CD8-positive, alpha-beta memory T cell (primary cell): ENCODE measurements around the gene AMN1. TPM values are rescaled to one million over a fixed set of nuclear protein-coding genes. Genes with fewer than 3 reads are reported as not detected.
A peak's percentile ranks its signal among the peaks of the same experiment; 100 is the strongest.
"Not testable (repeated sequence)": the region's sequence is repeated elsewhere in the genome, so short reads cannot be mapped to it uniquely, and the experiment has no call there.

Source experiments
- CTCF ChIA-PET: fragments of 350-600 bp; sonication (Branson Sonifier 250); formaldehyde crosslinking; loops from one replicate; lab custom pipeline; 2021; ENCODE audit warnings: antibody characterized with exemption; lab: Charles Lee
- POLR2A ChIA-PET: fragments of 350-600 bp; sonication (Branson Sonifier 250); formaldehyde crosslinking; loops from one replicate; lab custom pipeline; 2021; ENCODE audit warnings: antibody characterized with exemption; lab: Charles Lee
- DNase-seq, 5 donors: peaks; one replicate each; pipeline versions ENCODE4 v3.0.0 to v3.0.0-alpha.2; 2020 to 2022; ENCODE audit warnings: mixed read lengths in 1 of 5
- H3K27ac ChIP-seq: one replicate; pipeline ENCODE4 v1.7.0; 2013; ENCODE audit warnings: low read depth, mild to moderate bottlenecking, low read length, moderate library complexity
- H3K27me3 ChIP-seq: 2 replicates; pipeline ENCODE4 v1.7.0; 2013; ENCODE audit warnings: low read length, mild to moderate bottlenecking; ENCODE audit not compliant: insufficient read depth, poor library complexity, severe bottlenecking
- H3K36me3 ChIP-seq: 2 replicates; pipeline ENCODE4 v1.7.0; 2013; ENCODE audit warnings: mild to moderate bottlenecking, low read length, moderate library complexity; ENCODE audit not compliant: insufficient read depth
- H3K4me1 ChIP-seq: 2 replicates; pipeline ENCODE4 v1.7.0; 2013; ENCODE audit warnings: mild to moderate bottlenecking, low read length, moderate library complexity; ENCODE audit not compliant: insufficient read depth
- H3K4me3 ChIP-seq: 2 replicates; pipeline ENCODE4 v1.7.0; 2013; ENCODE audit warnings: mild to moderate bottlenecking, low read length
- H3K9me3 ChIP-seq: 2 replicates; pipeline ENCODE4 v1.7.0; 2013; ENCODE audit warnings: mild to moderate bottlenecking, low read length
- H3K27ac Mint-ChIP-seq, 8 donors: one replicate each; pipeline ENCODE4 v1.8.0; 2020 to 2021; ENCODE audit warnings: mixed read lengths in 8 of 8, mild to moderate bottlenecking in 6 of 8, inconsistent platforms in 3 of 8, moderate library complexity in 3 of 8
- H3K27me3 Mint-ChIP-seq, 2 donors: one replicate each; pipeline ENCODE4 v1.8.0; 2020 to 2021; ENCODE audit warnings: mixed read lengths in 2 of 2, mild to moderate bottlenecking in 1 of 2, moderate library complexity in 1 of 2
- H3K36me3 Mint-ChIP-seq, 3 donors: one replicate each; pipeline ENCODE4 v1.8.0; 2020 to 2021; ENCODE audit warnings: mixed read lengths in 3 of 3, inconsistent platforms in 1 of 3, mild to moderate bottlenecking in 1 of 3
- H3K4me1 Mint-ChIP-seq, 3 donors: one replicate each; pipeline ENCODE4 v1.8.0; 2020 to 2021; ENCODE audit warnings: mixed read lengths in 3 of 3, inconsistent platforms in 1 of 3, mild to moderate bottlenecking in 1 of 3
- H3K4me3 Mint-ChIP-seq, 7 donors: one replicate each; pipeline ENCODE4 v1.8.0; 2020 to 2021; ENCODE audit warnings: mixed read lengths in 7 of 7, mild to moderate bottlenecking in 6 of 7, moderate library complexity in 4 of 7, inconsistent platforms in 2 of 7
- H3K9me3 Mint-ChIP-seq, 5 donors: one replicate each; pipeline ENCODE4 v1.8.0; 2020 to 2022; ENCODE audit warnings: mixed read lengths in 5 of 5, mild to moderate bottlenecking in 3 of 5, moderate library complexity in 2 of 5, inconsistent platforms in 1 of 5
- polyA plus RNA-seq: library from polyadenylated mRNA; unstranded; fragments of 300-500 nt; fragmentation: Illumina TruSeq; gene quantifications from one replicate; pipeline ENCODE4 v1.2.3, GENCODE V29; 2021
- total RNA-seq, 2 experiments: library from RNA; stranded (reverse); gene quantifications; one replicate each; pipeline ENCODE4 v1.2.3, GENCODE V29; 2021

Gene AMN1
- total and polyA plus RNA-seq, 3 experiments from 2014 or later, result 2.6 to 10.9 (median 3.8) TPM

GRCh38 chr12:31733549-31734432 lies 5.0 kb upstream of the AMN1 start:
- Histone ChIP-seq H3K4me1 (peaks cover 34% of the 10 kb centered on the region), H3K27ac (peak overlapping the region; percentile 21)
- H3K27me3 ChIP-seq, H3K9me3 ChIP-seq, H3K36me3 ChIP-seq, H3K27me3 Mint-ChIP-seq, H3K4me3 ChIP-seq: not testable (repeated sequence)
- peaks cover 0 to 19% (median 11%) of the 10 kb centered on the region in 3 donors for H3K36me3 Mint-ChIP-seq
- H3K27ac Mint-ChIP-seq, result peak overlapping the region in 5 of 8 donors; percentile 3 to 74 (median 43)
- H3K4me3 Mint-ChIP-seq, result peak overlapping the region; percentile 3 to 74 (median 49)
- ChIA-PET CTCF (interaction anchor here (1.3 to 2.2 kb wide), 2 partner anchors 81 to 226 kb away, joined by 4 to 5 read pairs; partner anchors contain the start of gene RESF1), POLR2A (interaction anchor here (0.6 to 1.9 kb wide), 4 partner anchors 157 to 226 kb away, joined by 4 read pairs; no protein-coding TSS in a partner anchor)
- H3K9me3 Mint-ChIP-seq, result peaks cover 6 to 15% (median 10%) of the 10 kb centered on the region in 5 donors
- peak in 1 of 5 donors; percentile 16 for DNase-seq
- H3K4me1 Mint-ChIP-seq, result peaks cover 45 to 71% (median 61%) of the 10 kb centered on the region in 3 donors

DNA sequence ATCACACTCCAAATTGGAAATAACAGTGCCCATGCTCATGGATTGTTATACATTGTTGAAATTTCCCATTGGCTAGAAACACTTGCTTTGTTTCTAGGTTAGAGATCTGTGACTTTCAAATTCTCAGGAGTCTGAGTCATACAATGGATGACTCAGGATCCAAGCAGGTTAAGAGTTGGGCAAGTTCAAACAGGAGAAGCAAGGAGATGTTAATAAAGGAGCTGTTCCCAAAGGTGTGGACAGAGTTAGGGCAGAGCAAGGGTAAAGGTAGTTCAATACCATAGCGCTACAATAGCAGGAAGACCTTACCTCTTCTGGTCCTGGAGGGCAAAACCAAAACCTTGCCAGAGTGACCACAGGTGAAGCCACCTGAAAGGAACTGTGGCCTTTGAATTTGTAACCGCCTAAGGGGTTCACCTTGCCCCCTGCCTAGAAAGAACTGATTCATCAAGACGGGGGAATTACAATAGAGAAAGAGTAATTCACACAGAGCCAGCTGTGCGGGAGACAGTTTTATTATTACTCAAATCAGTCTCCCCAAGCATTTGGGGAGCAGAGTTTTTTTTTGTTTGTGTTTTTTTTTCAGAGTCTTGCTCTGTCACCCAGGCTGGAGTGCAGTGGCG lies 4.2 kb upstream of the AMN1 start:
- POLR2A ChIA-PET, result interaction anchor here (1.5 to 2.0 kb wide), 3 partner anchors 157 to 234 kb away, joined by 3 to 6 read pairs (median 4); no protein-coding TSS in a partner anchor

GRCh38 chr12:31731203-31731602 lies 2.4 kb upstream of the AMN1 start:
- Mint-ChIP-seq H3K27ac (peak overlapping the region in 1 of 8 donors; percentile 48), H3K9me3 (peaks cover 6 to 15% (median 10%) of the 10 kb centered on the region in 5 donors), H3K36me3 (peaks cover 6 to 16% (median 14%) of the 10 kb centered on the region in 3 donors), H3K4me3 (peak overlapping the region in 1 of 7 donors; percentile 36), H3K4me1 (peaks cover 58 to 69% (median 67%) of the 10 kb centered on the region in 3 donors)
- H3K27me3 Mint-ChIP-seq, H3K4me3 ChIP-seq, H3K36me3 ChIP-seq, H3K27me3 ChIP-seq, H3K27ac ChIP-seq, DNase-seq, H3K9me3 ChIP-seq: not testable (repeated sequence)
- POLR2A ChIA-PET, result interaction anchor here (0.6 to 2.0 kb wide), 3 partner anchors 165 to 434 kb away, joined by 3 to 6 read pairs (median 4); partner anchors contain the start of gene RESF1
- CTCF ChIA-PET, result interaction anchor here (1.1 to 1.6 kb wide), 3 partner anchors 9 to 228 kb away, joined by 3 to 4 read pairs (median 3); partner anchors contain the start of gene RESF1
- peaks cover 33% of the 10 kb centered on the region for H3K4me1 ChIP-seq

More for the DNA sequence above, 4.2 kb upstream of the AMN1 start:
- H3K9me3 ChIP-seq, result no peaks in the 10 kb centered on the region
- Mint-ChIP-seq H3K27me3 (no peaks in the 10 kb centered on the region), H3K4me3 (peak overlapping the region in 5 of 7 donors; percentile 5 to 83 (median 49)), H3K9me3 (peaks cover 6 to 15% (median 10%) of the 10 kb centered on the region in 5 donors), H3K4me1 (peaks cover 48 to 71% (median 63%) of the 10 kb centered on the region in 3 donors), H3K27ac (peak overlapping the region in 5 of 8 donors; percentile 0 to 74 (median 22)), H3K36me3 (peaks cover 0 to 15% (median 14%) of the 10 kb centered on the region in 3 donors)
- peak overlapping the region; percentile 18 for H3K27ac ChIP-seq
- peaks cover 39% of the 10 kb centered on the region for H3K4me1 ChIP-seq
- no peaks in the 10 kb centered on the region for H3K36me3 ChIP-seq
- no peak for DNase-seq
- no peak overlapping the region for H3K4me3 ChIP-seq
- no peaks in the 10 kb centered on the region for H3K27me3 ChIP-seq
- CTCF ChIA-PET, result interaction anchor here (0.8 to 2.2 kb wide), 3 partner anchors 10 to 227 kb away, joined by 3 to 5 read pairs (median 3); partner anchors contain the start of gene RESF1

DNA sequence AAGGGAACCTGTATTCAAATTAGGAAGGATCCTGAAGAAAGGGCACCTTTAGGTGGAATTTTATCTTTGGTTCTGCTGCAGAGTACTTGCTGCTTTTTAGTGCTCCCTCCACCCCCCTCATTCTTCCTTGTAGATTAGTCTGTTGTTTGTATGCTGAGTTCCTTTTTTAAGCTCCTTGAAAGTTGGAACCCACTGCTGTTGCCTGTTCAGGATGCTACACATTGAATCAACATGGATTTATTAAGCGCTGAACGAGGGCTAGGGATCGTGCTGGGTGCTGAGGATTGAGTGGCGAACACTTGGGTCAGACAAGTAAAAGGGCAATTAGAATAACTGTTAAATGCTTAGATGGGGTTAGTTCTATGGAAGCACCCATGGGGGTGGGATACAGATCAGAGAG lies 884 bp upstream of the AMN1 start:
- no peak for DNase-seq
- Mint-ChIP-seq H3K27me3 (no peaks in the 10 kb centered on the region), H3K9me3 (peaks cover 6 to 15% (median 10%) of the 10 kb centered on the region in 5 donors), H3K36me3 (peaks cover 6 to 16% (median 14%) of the 10 kb centered on the region in 3 donors), H3K4me3 (peak overlapping the region; percentile 95 to 100 (median 98)), H3K4me1 (peaks cover 61 to 76% (median 76%) of the 10 kb centered on the region in 3 donors), H3K27ac (peak overlapping the region; percentile 92 to 99 (median 98))
- H3K27me3 ChIP-seq, result no peaks in the 10 kb centered on the region
- POLR2A ChIA-PET, result interaction anchor here (0.6 to 3.5 kb wide), 11 partner anchors 19 to 259 kb away, joined by 3 to 28 read pairs (median 6); partner anchors contain the start of genes ETFBKMT and RESF1
- no peaks in the 10 kb centered on the region for H3K36me3 ChIP-seq
- CTCF ChIA-PET, result interaction anchor here (1.0 to 3.2 kb wide), 6 partner anchors 28 to 231 kb away, joined by 3 to 11 read pairs (median 7); partner anchors contain the start of gene ETFBKMT
- peak overlapping the region; percentile 92 for H3K4me3 ChIP-seq
- peak overlapping the region; percentile 98 for H3K27ac ChIP-seq
- peaks cover 33% of the 10 kb centered on the region for H3K4me1 ChIP-seq
- H3K9me3 ChIP-seq, result no peaks in the 10 kb centered on the region

DNA sequence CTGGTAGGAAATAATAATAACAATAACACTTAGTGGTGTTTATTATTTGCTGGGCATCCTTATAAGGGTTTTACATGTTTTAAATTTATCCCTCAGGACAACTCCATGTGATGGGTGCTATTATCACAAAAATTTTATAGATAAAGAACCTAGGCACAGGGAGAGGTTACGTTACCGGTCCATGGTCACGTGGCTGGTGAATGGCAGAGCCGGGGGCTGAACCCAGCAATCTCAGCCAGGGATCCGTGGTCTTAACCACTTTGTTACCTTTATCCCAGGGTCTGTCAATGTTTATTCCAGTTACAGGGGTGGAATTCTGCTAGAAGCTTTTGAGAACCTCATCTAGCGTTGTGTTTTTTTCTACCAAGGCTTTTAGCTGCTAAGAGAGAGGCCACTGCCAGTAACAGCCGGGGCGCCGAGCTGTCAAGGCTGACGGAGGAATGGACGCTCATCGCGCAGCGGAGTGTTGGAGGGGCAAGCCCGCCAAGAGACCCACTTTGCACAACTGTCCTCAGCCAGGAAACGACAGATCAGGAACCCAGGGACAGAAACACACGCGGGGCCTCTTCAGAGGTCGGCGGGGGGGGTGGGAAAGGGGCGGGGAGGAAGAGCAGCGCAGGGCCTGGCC lies 418 bp downstream of the AMN1 start:
- H3K36me3 Mint-ChIP-seq, result peaks cover 6 to 16% (median 14%) of the 10 kb centered on the region in 3 donors
- DNase-seq, result no peak
- peak overlapping the region; percentile 95 to 100 (median 98) for H3K4me3 Mint-ChIP-seq
- Histone ChIP-seq H3K9me3 (no peaks in the 10 kb centered on the region), H3K36me3 (no peaks in the 10 kb centered on the region), H3K27ac (peak overlapping the region; percentile 98), H3K27me3 (no peaks in the 10 kb centered on the region), H3K4me1 (peaks cover 34% of the 10 kb centered on the region), H3K4me3 (peak overlapping the region; percentile 92)
- no peaks in the 10 kb centered on the region for H3K27me3 Mint-ChIP-seq
- H3K27ac Mint-ChIP-seq, result peak overlapping the region; percentile 92 to 99 (median 98)
- ChIA-PET POLR2A (interaction anchor here (0.9 to 3.5 kb wide), 11 partner anchors 9 to 379 kb away, joined by 3 to 28 read pairs (median 5); partner anchors contain the start of genes BICD1, ETFBKMT and RESF1), CTCF (interaction anchor here (0.9 to 3.2 kb wide), 10 partner anchors 14 to 232 kb away, joined by 3 to 11 read pairs (median 4); partner anchors contain the start of gene ETFBKMT)
- H3K4me1 Mint-ChIP-seq, result peaks cover 63 to 80% (median 79%) of the 10 kb centered on the region in 3 donors
- peaks cover 6 to 15% (median 10%) of the 10 kb centered on the region in 5 donors for H3K9me3 Mint-ChIP-seq

- Mint-ChIP-seq H3K27me3 (peaks cover 0 to 2% of the 10 kb centered on the region in 2 donors), H3K4me3 (peak overlapping the region; percentile 44 to 63 (median 57)), H3K27ac (peak overlapping the region; percentile 21 to 90 (median 57)), H3K4me1 (peaks cover 70 to 86% (median 84%) of the 10 kb centered on the region in 3 donors), H3K36me3 (peaks cover 6 to 16% (median 14%) of the 10 kb centered on the region in 3 donors), H3K9me3 (peaks cover 6 to 15% (median 10%) of the 10 kb centered on the region in 5 donors)
- Histone ChIP-seq H3K36me3 (no peaks in the 10 kb centered on the region), H3K9me3 (no peaks in the 10 kb centered on the region), H3K27ac (no peak overlapping the region), H3K4me3 (no peak overlapping the region), H3K27me3 (no peaks in the 10 kb centered on the region), H3K4me1 (peaks cover 44% of the 10 kb centered on the region)
- DNase-seq, result no peak
- ChIA-PET CTCF (interaction anchor here (0.7 to 3.2 kb wide), 5 partner anchors 13 to 233 kb away, joined by 3 to 7 read pairs (median 3); partner anchors contain the start of gene ETFBKMT), POLR2A (interaction anchor here (0.5 to 3.5 kb wide), 2 partner anchors 76 to 169 kb away, joined by 3 to 28 read pairs; no protein-coding TSS in a partner anchor)
These were observed 1.6 kb downstream of the AMN1 start for GRCh38 chr12:31727192-31727591.
